IPS DF 6.9 (cell line): Measurements from ENCODE around the gene FOXQ1.

Experiments used
- DNase-seq: peaks from one replicate; pipeline ENCODE4 v3.0.0-alpha.2; 2013; ENCODE audit warnings: low read depth, low spot score
- H3K27ac ChIP-seq: one replicate; pipeline ENCODE4 v1.5.1; 2013; ENCODE audit warnings: low read length, control low read depth
- H3K27me3 ChIP-seq: 2 replicates; pipeline ENCODE4 v1.6.1; 2013; ENCODE audit warnings: mild to moderate bottlenecking, low read length; ENCODE audit not compliant: control insufficient read depth, insufficient read depth
- H3K36me3 ChIP-seq: 2 replicates; pipeline ENCODE4 v1.6.1; 2013; ENCODE audit warnings: low read length; ENCODE audit not compliant: control insufficient read depth, insufficient read depth
- H3K4me1 ChIP-seq: 2 replicates; pipeline ENCODE4 v1.6.1; 2013; ENCODE audit warnings: low read length; ENCODE audit not compliant: control insufficient read depth, insufficient read depth
- H3K4me3 ChIP-seq: 2 replicates; pipeline ENCODE4 v1.5.1; 2013; ENCODE audit warnings: mild to moderate bottlenecking, low read length
- H3K9me3 ChIP-seq: 2 replicates; pipeline ENCODE4 v1.6.1; 2013; ENCODE audit warnings: low read length, inconsistent platforms; ENCODE audit not compliant: control insufficient read depth, insufficient read depth
- WGBS: extraction: QIAGEN DNeasy Blood & Tissue Kit; methylation state at CpG from one replicate; pipeline ENCODE4 v1.1.7; 2013; ENCODE audit warnings: mixed read lengths, missing lambda C conversion rate; ENCODE audit not compliant: insufficient read length, insufficient coverage; 5-methylcytosine and 5-hydroxymethylcytosine counted together

The FOXQ1 gene

GRCh38 chr6:1271071-1271763 lies 40.7 kb upstream of the FOXQ1 start:
- H3K4me3 ChIP-seq, result no peak overlapping the region
- WGBS, result no CpG with 5 or more reads among the region's 11 CpGs
- no peaks in the 10 kb centered on the region for H3K27me3 ChIP-seq
- H3K27ac ChIP-seq, result no peak overlapping the region
- H3K4me1 ChIP-seq, result no peaks in the 10 kb centered on the region; the same call in 1 of the 2 replicates
- H3K9me3 ChIP-seq, result peaks cover 3% of the 10 kb centered on the region
- no peaks in the 10 kb centered on the region for H3K36me3 ChIP-seq
- DNase-seq, result no peak

DNA sequence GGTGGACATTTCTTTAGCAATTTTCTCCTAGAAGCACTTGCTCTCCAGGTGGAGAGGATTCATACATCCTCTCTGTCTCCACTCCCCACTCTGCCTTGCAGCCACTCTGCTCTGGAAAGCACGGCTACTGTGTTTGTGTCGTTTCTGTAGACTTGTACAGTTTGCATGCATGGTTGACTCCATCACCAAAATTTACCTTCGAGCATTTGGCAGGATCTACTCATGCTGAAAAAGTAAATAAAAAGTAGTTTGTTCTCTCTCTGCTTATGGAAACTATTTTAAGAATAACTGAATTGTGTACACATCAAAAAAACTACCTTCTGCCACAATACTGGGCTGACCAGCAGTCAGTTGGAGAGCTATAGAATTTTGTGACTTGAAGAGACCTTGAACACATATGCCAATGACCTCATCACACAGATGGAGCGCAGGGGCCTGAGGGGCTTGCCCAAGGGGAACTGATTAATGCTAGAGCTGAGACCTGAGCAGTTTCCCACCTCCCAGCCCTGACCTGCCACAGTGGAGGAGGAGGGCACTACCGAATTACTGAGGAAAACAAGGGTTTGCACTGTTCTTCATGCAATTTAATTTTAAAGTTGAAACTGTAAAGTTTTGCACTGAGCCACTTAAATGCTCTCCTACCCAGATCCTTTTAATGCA lies 33.7 kb upstream of the FOXQ1 start:
- Histone ChIP-seq H3K4me3 (no peak overlapping the region), H3K27me3 (no peaks in the 10 kb centered on the region), H3K9me3 (no peaks in the 10 kb centered on the region), H3K27ac (no peak overlapping the region), H3K4me1 (no peaks in the 10 kb centered on the region), H3K36me3 (no peaks in the 10 kb centered on the region)
- DNase-seq, result no peak
- no CpG with 5 or more reads among the region's 5 CpGs for WGBS

DNA sequence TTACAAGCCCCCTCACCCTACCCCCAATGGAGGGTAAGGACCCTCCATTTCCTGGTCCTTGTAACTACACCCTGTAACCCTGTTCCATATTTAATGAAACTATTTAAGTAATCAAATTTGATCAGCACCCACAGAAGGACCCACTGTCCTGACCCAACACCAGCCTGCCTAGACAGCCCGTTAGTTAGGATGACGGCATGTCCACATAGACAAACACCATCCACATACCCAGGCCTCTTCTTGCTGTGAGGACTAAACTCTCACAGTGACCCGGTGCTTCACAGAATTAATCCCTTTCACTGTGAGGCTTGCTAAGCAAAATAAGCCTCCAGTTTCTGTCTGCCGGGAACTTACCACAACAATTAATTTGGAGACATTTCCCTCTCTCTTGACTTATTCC lies 32.8 kb upstream of the FOXQ1 start:
- no peak for DNase-seq
- H3K4me1 ChIP-seq, result no peaks in the 10 kb centered on the region
- no CpG with 5 or more reads among the region's 4 CpGs for WGBS
- H3K36me3 ChIP-seq, result no peaks in the 10 kb centered on the region
- no peak overlapping the region for H3K4me3 ChIP-seq
- H3K27ac ChIP-seq, result no peak overlapping the region
- no peaks in the 10 kb centered on the region for H3K9me3 ChIP-seq
- no peaks in the 10 kb centered on the region for H3K27me3 ChIP-seq

DNA sequence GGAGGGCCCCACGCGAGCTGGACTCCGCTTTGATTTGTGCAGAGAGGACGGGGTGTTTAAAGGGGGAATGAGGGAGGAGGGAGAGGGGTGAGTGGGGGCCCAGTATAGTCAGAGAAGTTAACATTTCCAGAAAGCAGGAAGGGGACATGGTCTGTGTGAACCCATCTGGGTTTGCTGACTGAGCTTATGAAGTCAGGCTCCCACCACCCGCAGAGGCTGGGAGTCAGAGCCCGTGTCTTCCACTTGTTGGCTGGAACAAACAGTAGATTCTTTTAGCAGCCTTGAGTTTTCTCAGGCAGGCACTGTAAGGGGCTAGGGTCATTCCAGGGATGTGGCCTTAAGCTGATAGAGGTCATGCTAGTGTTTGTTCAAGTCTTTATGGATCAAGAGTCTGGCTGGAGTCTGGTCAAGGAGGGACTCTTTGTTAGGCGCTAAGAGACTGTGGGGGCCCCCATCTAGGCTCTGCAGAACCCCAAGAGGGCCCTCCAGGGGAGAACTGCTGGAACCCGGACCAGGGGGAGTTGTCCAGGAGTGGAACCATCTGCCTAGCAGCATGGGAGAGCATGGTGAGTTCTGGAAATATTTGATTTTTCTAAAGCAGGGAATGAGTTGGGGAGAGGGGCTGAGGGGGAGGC lies 31.1 kb upstream of the FOXQ1 start:
- Histone ChIP-seq H3K27me3 (no peaks in the 10 kb centered on the region), H3K4me3 (no peak overlapping the region), H3K27ac (no peak overlapping the region), H3K9me3 (no peaks in the 10 kb centered on the region), H3K36me3 (no peaks in the 10 kb centered on the region), H3K4me1 (peaks cover under 1% of the 10 kb centered on the region)
- DNase-seq, result no peak
- WGBS, result no CpG with 5 or more reads among the region's 8 CpGs

DNA sequence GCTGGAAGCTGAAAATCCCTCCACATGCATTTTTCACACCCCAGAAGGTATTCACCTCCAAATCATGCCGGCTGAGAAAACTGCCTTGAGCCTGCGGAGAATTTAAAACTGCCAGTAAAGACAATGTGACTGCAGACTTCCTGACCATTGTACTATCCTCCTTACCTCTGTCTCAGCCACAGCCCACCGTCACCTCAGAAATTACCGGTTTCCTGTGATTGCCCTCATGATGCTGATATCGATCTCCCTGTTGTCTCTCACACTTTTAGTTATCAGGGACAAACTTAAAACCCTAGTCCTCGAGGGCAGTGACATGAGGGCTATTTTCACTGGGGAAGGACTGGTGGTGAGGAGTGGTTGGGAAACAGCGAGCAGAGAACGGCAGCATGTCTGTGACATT lies 30.2 kb upstream of the FOXQ1 start:
- no peak overlapping the region for H3K27ac ChIP-seq
- H3K36me3 ChIP-seq, result no peaks in the 10 kb centered on the region
- DNase-seq, result no peak
- H3K27me3 ChIP-seq, result no peaks in the 10 kb centered on the region
- no CpG with 5 or more reads among the region's 8 CpGs for WGBS
- peaks cover 2% of the 10 kb centered on the region for H3K4me1 ChIP-seq
- no peak overlapping the region for H3K4me3 ChIP-seq
- H3K9me3 ChIP-seq, result no peaks in the 10 kb centered on the region

DNA sequence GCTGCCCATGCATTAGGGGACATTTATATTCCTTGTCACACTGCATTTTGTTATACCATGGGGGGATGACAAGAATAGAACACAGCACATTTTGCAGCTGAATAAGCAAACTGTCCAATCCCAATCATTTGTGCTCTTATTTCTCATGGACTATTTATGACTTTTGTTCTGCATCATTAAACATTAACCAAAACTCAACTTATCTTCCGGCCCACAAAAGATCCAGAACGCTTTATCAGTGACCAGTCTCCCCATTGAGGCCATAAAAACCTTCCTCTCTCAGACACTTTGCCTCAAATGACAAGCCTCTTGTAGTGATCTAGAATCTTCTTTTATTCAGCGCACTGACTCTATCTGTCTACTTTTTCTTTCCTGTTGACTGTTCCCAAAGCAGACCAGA lies 28.4 kb upstream of the FOXQ1 start:
- DNase-seq, result no peak
- no CpG with 5 or more reads among the region's 3 CpGs for WGBS
- Histone ChIP-seq H3K27me3 (no peaks in the 10 kb centered on the region), H3K27ac (no peak overlapping the region), H3K9me3 (no peaks in the 10 kb centered on the region), H3K36me3 (no peaks in the 10 kb centered on the region), H3K4me3 (no peak overlapping the region), H3K4me1 (peaks cover 2% of the 10 kb centered on the region)

- DNase-seq, result no peak
- H3K4me3 ChIP-seq, result no peak overlapping the region
- no peaks in the 10 kb centered on the region for H3K36me3 ChIP-seq
- no CpG with 5 or more reads among the region's 6 CpGs for WGBS
- H3K4me1 ChIP-seq, result peaks cover 2% of the 10 kb centered on the region
- H3K9me3 ChIP-seq, result no peaks in the 10 kb centered on the region
- H3K27ac ChIP-seq, result no peak overlapping the region
- no peaks in the 10 kb centered on the region for H3K27me3 ChIP-seq
These were observed 26.3 kb upstream of the FOXQ1 start for GRCh38 chr6:1285556-1285955.

GRCh38 chr6:1285956-1286355 lies 25.9 kb upstream of the FOXQ1 start:
- Histone ChIP-seq H3K36me3 (no peaks in the 10 kb centered on the region), H3K4me3 (no peak overlapping the region), H3K27ac (no peak overlapping the region), H3K4me1 (peaks cover 2% of the 10 kb centered on the region), H3K27me3 (no peaks in the 10 kb centered on the region), H3K9me3 (no peaks in the 10 kb centered on the region)
- no CpG with 5 or more reads among the region's 4 CpGs for WGBS
- no peak for DNase-seq

- Histone ChIP-seq H3K4me1 (peaks cover 2% of the 10 kb centered on the region), H3K27ac (no peak overlapping the region), H3K4me3 (no peak overlapping the region), H3K27me3 (no peaks in the 10 kb centered on the region), H3K36me3 (no peaks in the 10 kb centered on the region), H3K9me3 (no peaks in the 10 kb centered on the region)
- DNase-seq, result no peak
- no CpG with 5 or more reads among the region's 7 CpGs for WGBS
These were observed 24.8 kb upstream of the FOXQ1 start for GRCh38 chr6:1287103-1287591.

GRCh38 chr6:1290086-1290485 lies 21.8 kb upstream of the FOXQ1 start:
- Histone ChIP-seq H3K4me1 (peaks cover 2% of the 10 kb centered on the region), H3K4me3 (no peak overlapping the region), H3K27ac (no peak overlapping the region), H3K36me3 (no peaks in the 10 kb centered on the region), H3K9me3 (no peaks in the 10 kb centered on the region), H3K27me3 (0 out of 2 replicates have a peak, but pooled peaks cover 2% of the 10 kb centered on the region)
- DNase-seq, result no peak
- no CpG with 5 or more reads among the region's 6 CpGs for WGBS
